NCI-H2196 (cell line): ENCODE results near the gene AMBRA1.

Source experiments
- DNase-seq: peaks from one replicate; lab custom pipeline; 2025; ENCODE audit not compliant: unreplicated experiment; lab: John Stamatoyannopoulos, UW

Gene AMBRA1

GRCh38 chr11:46445920-46446771 is 147.7 kb downstream of the AMBRA1 start:
- peak; percentile 55 for DNase-seq

GRCh38 chr11:46445192-46445919 is 148.5 kb downstream of the AMBRA1 start:
- DNase-seq, result no peak

- DNase-seq, result no peak
These were observed 149.5 kb downstream of the AMBRA1 start for GRCh38 chr11:46444305-46444704.

GRCh38 chr11:46438211-46438610 is 155.6 kb downstream of the AMBRA1 start:
- DNase-seq, result no peak

- no peak for DNase-seq
These were observed 156.6 kb downstream of the AMBRA1 start for GRCh38 chr11:46437122-46437689.

- no peak for DNase-seq
These were observed 157.7 kb downstream of the AMBRA1 start for GRCh38 chr11:46436113-46436512.

GRCh38 chr11:46435679-46436078 is 158.1 kb downstream of the AMBRA1 start:
- DNase-seq, result no peak

GRCh38 chr11:46431211-46431610 is 162.6 kb downstream of the AMBRA1 start:
- no peak for DNase-seq

- no peak for DNase-seq
These were observed 164.1 kb downstream of the AMBRA1 start for GRCh38 chr11:46429717-46430116.

GRCh38 chr11:46427364-46427763 is 166.5 kb downstream of the AMBRA1 start:
- no peak for DNase-seq

GRCh38 chr11:46426233-46426991 is 167.4 kb downstream of the AMBRA1 start:
- DNase-seq, result no peak

- no peak for DNase-seq
These were observed 171.2 kb downstream of the AMBRA1 start for GRCh38 chr11:46422588-46422987.

- no peak for DNase-seq
These were observed 172.5 kb downstream of the AMBRA1 start for GRCh38 chr11:46421257-46421880.

- DNase-seq, result no peak
These were observed 173.3 kb downstream of the AMBRA1 start for GRCh38 chr11:46420513-46420912.

GRCh38 chr11:46418751-46419150 is 175.1 kb downstream of the AMBRA1 start:
- no peak for DNase-seq

GRCh38 chr11:46417711-46418110 is 176.1 kb downstream of the AMBRA1 start:
- no peak for DNase-seq

- DNase-seq, result no peak
These were observed 178.9 kb downstream of the AMBRA1 start for GRCh38 chr11:46414879-46415278.

- peak; percentile 74 for DNase-seq
These were observed 179.4 kb downstream of the AMBRA1 start for GRCh38 chr11:46414466-46414796.

GRCh38 chr11:46413760-46414465 is 179.9 kb downstream of the AMBRA1 start:
- DNase-seq, result peak; percentile 74

GRCh38 chr11:46410021-46410420 is 183.8 kb downstream of the AMBRA1 start:
- peak; percentile 48 for DNase-seq
